A549 (cell line): Measurements from ENCODE around the gene NCF2. TPM values are rescaled to one million over a fixed set of nuclear protein-coding genes. Genes with fewer than 3 reads are reported as not detected.

Experiments used
- ATAC-seq, 2 experiments: fragments of 200-7000 bp in 1 of 2; fragments of >200 bp in 1 of 2; cut with Nextera tagmentation in 1 of 2; cut with Tn5 transposase in 1 of 2; 3 replicates each; pipeline versions ENCODE4 v1.8.0 to v1.9.1; 2018 to 2020; ENCODE audit warnings: mild to moderate bottlenecking in 1 of 2, moderate library complexity in 1 of 2
- CTCF ChIA-PET: fragments of 300-600 bp; sonication (Branson Sonifier 250); formaldehyde crosslinking; extraction: SDS; loops from one replicate; lab custom pipeline; 2021; ENCODE audit warnings: antibody characterized with exemption, inconsistent platforms; lab: Yijun Ruan, JAX
- POLR2A ChIA-PET: fragments of 350-600 bp; formaldehyde crosslinking; extraction: SDS; loops from one replicate; lab custom pipeline; 2021; ENCODE audit warnings: antibody characterized with exemption, inconsistent platforms; lab: Yijun Ruan, JAX
- DNase-seq, 2 experiments: peaks; one replicate each; pipeline versions ENCODE4 v3.0.0 to v3.0.0-alpha.2; 2011 to 2016; ENCODE audit warnings: low read depth in 1 of 2, low spot score in 1 of 2
- FAIRE-seq: peaks from 2 replicates; lab custom pipeline; 2011; peaks lifted over from hg19 to GRCh38; lab: Jason Lieb, UNC
- H3K27ac ChIP-seq, 2 experiments: fragments of >200 bp; sonication (Bioruptor Twin); formaldehyde crosslinking; 3 replicates each; pipeline ENCODE4 v1.5.1; 2016 to 2017
- H3K4me1 ChIP-seq: fragments of >200 bp; sonication (Bioruptor Twin); formaldehyde crosslinking; 3 replicates; pipeline ENCODE4 v1.6.1; 2016
- H3K4me2 ChIP-seq: fragments of >200 bp; sonication (Bioruptor Twin); formaldehyde crosslinking; 3 replicates; pipeline ENCODE4 v1.6.1; 2016
- H3K4me3 ChIP-seq: fragments of >200 bp; sonication (Bioruptor Twin); formaldehyde crosslinking; 3 replicates; pipeline ENCODE4 v1.5.1; 2016
- H3K9me3 ChIP-seq: fragments of >200 bp; sonication (Bioruptor Twin); formaldehyde crosslinking; 3 replicates; pipeline ENCODE4 v1.6.1; 2016
- BCL3 ChIP-seq: fragments of >200 bp; sonication (Bioruptor Twin); formaldehyde crosslinking; IDR thresholded peaks from 3 replicates; pipeline ENCODE4 v1.6.1; 2016
- CBX8 ChIP-seq: fragments of 200-600 bp; sonication (generic); IDR thresholded peaks from 2 replicates; pipeline ENCODE4 v1.6.1; 2016
- CHD4 ChIP-seq: fragments of 200-600 bp; sonication (generic); IDR thresholded peaks from 2 replicates; pipeline ENCODE4 v1.6.1; 2016; ENCODE audit warnings: antibody characterized with exemption, mild to moderate bottlenecking, borderline replicate concordance
- CTCF ChIP-seq: fragments of >200 bp; sonication (Bioruptor Twin); formaldehyde crosslinking; IDR thresholded peaks from 3 replicates; pipeline ENCODE4 v1.5.1; 2016
- HOXA7 ChIP-seq: fragments of 250-450 bp; sonication (Bioruptor Pico); IDR thresholded peaks from 2 replicates; pipeline ENCODE4 v1.5.0; 2020; ENCODE audit warnings: mild to moderate bottlenecking, moderate library complexity
- HOXB5 ChIP-seq: fragments of 250-450 bp; sonication (Bioruptor Pico); IDR thresholded peaks from 2 replicates; pipeline ENCODE4 v1.5.0; 2020; ENCODE audit warnings: mild to moderate bottlenecking, moderate library complexity
- JUN ChIP-seq, 2 experiments: fragments of >200 bp; sonication (Bioruptor Twin); formaldehyde crosslinking; IDR thresholded peaks; 2 replicates in 1 of 2; 3 replicates in 1 of 2; pipeline ENCODE4 v1.6.1; 2016 to 2017
- JUNB ChIP-seq: fragments of >200 bp; sonication (Bioruptor Twin); formaldehyde crosslinking; IDR thresholded peaks from 2 replicates; pipeline ENCODE4 v1.6.1; 2016
- KDM5A ChIP-seq: fragments of 200-600 bp; sonication (generic); IDR thresholded peaks from 2 replicates; pipeline ENCODE4 v1.6.1; 2016; ENCODE audit warnings: antibody characterized with exemption, mild to moderate bottlenecking
- MAZ ChIP-seq: fragments of 150-350 bp; IDR thresholded peaks from 2 replicates; pipeline ENCODE4 v1.6.1; 2014; ENCODE audit warnings: antibody characterized with exemption, low read depth, low read length, borderline replicate concordance
- NFE2L2 ChIP-seq: fragments of 150-350 bp; conservative IDR thresholded peaks from 2 replicates; pipeline ENCODE4 v1.6.1; 2014; ENCODE audit warnings: low read length
- NR3C1 ChIP-seq: fragments of >200 bp; sonication (Bioruptor Twin); formaldehyde crosslinking; IDR thresholded peaks from 3 replicates; pipeline ENCODE4 v1.6.1; 2017
- PBX3 ChIP-seq: IDR thresholded peaks from 2 replicates; pipeline ENCODE4 v1.6.1; 2012
- POLR2AphosphoS2 ChIP-seq: conservative IDR thresholded peaks from 2 replicates; pipeline ENCODE4 v1.6.1; 2012; ENCODE audit warnings: low read length, improper control_type of control experiment, inconsistent platforms
- RCOR1 ChIP-seq: fragments of 150-350 bp; IDR thresholded peaks from 2 replicates; pipeline ENCODE4 v1.6.1; 2014; ENCODE audit warnings: antibody characterized with exemption, low read length, low read depth
- REST ChIP-seq: fragments of 200-600 bp; sonication (generic); IDR thresholded peaks from 2 replicates; pipeline ENCODE4 v1.6.1; 2016; ENCODE audit warnings: antibody characterized with exemption, mild to moderate bottlenecking, moderate library complexity
- SMC3 ChIP-seq: fragments of >200 bp; sonication (Bioruptor Twin); formaldehyde crosslinking; IDR thresholded peaks from 3 replicates; pipeline ENCODE4 v1.6.1; 2018; ENCODE audit warnings: inconsistent platforms
- SREBF2 ChIP-seq: fragments of 450-650 bp; IDR thresholded peaks from 2 replicates; pipeline ENCODE4 v1.6.1; 2014; ENCODE audit warnings: mild to moderate bottlenecking, moderate library complexity
- TP53 ChIP-seq: fragments of 250-450 bp; sonication (Bioruptor Pico); IDR thresholded peaks from 2 replicates; pipeline ENCODE4 v1.5.0; 2021; ENCODE audit warnings: mild to moderate bottlenecking, moderate library complexity
- USF2 ChIP-seq: fragments of 450-650 bp; IDR thresholded peaks from 2 replicates; pipeline ENCODE4 v1.6.1; 2014; ENCODE audit warnings: antibody characterized with exemption
- ZFP36 ChIP-seq: fragments of 450-650 bp; IDR thresholded peaks from 2 replicates; pipeline ENCODE4 v1.6.1; 2014; ENCODE audit warnings: borderline replicate concordance; ENCODE audit not compliant: partially characterized antibody
- WGBS: methylation state at CpG from one replicate; pipeline ENCODE4 v1.1.6; 2017; ENCODE audit errors: missing lambda C conversion rate; 5-methylcytosine and 5-hydroxymethylcytosine counted together
- polyA plus RNA-seq, 4 experiments: library from polyadenylated mRNA; depleted of rRNA in 3 of 4; stranded (reverse); fragments of >200 nt; fragmentation: RNase III in 1 of 4; extraction: RNeasy Plus Mini Kit Qiagen cat#74134 plus additional on column Dnase treatment in 1 of 4; gene quantifications; 2 replicates in 3 of 4; 3 replicates in 1 of 4; pipeline ENCODE4 v1.2.3, GENCODE V29; 2011 to 2017

The NCF2 gene
- polyA plus RNA-seq, 2 of the 4 experiments (the other 2 are of a cell fraction), result 4.5 to 4.6 TPM

- no peak for ATAC-seq
- TF ChIP-seq TP53 (CRISPR knock-in tag), result no peak
- no peak for TF ChIP-seq SMC3
- TF ChIP-seq POLR2AphosphoS2, result no peak
- no peak for TF ChIP-seq JUNB
- TF ChIP-seq RCOR1, result no peak
- no peak for TF ChIP-seq BCL3
- no peak for TF ChIP-seq SREBF2
- no peak for TF ChIP-seq JUN (IDR thresholded peaks at IDR 0.05)
- no peak for TF ChIP-seq PBX3
- no peak for TF ChIP-seq MAZ
- no peak for TF ChIP-seq ZFP36
- no peak for TF ChIP-seq USF2
- no peak for TF ChIP-seq CBX8
- TF ChIP-seq, all 56 proteins: peak for 0
- no peaks in the 10 kb centered on the region for H3K4me1 ChIP-seq
- no peak overlapping the region for H3K27ac ChIP-seq
- no peak for DNase-seq
- WGBS, result 74% methylated on average over 7 of the region's 7 CpGs
- no peak overlapping the region for H3K4me2 ChIP-seq
- H3K9me3 ChIP-seq, result no peaks in the 10 kb centered on the region
- no peak overlapping the region for H3K4me3 ChIP-seq
- CTCF ChIA-PET, result interaction anchor here (0.8 to 1.7 kb wide), 5 partner anchors 9 to 296 kb away, joined by 3 to 5 read pairs (median 3); no protein-coding TSS in a partner anchor
- POLR2A ChIA-PET, result interaction anchor here (1.4 kb wide), 1 partner anchor 15 kb away, joined by 3 read pairs; no protein-coding TSS in a partner anchor
- no peak for FAIRE-seq
These were observed 12.3 kb downstream of the NCF2 start for GRCh38 chr1:183577897-183578465.

- DNase-seq (no peak), ATAC-seq (no peak), FAIRE-seq (no peak)
- ChIA-PET POLR2A (no interaction called here), CTCF (no interaction called here)
- H3K4me2 ChIP-seq, result no peak overlapping the region
- no peak for TF ChIP-seq PBX3
- TF ChIP-seq CTCF, result no peak
- no peak for TF ChIP-seq HOXA7 (CRISPR knock-in tag)
- TF ChIP-seq NFE2L2, result no peak
- TF ChIP-seq USF2, result no peak
- TF ChIP-seq HOXB5, result no peak
- no peak for TF ChIP-seq NR3C1
- no peak for TF ChIP-seq CBX8
- no peak for TF ChIP-seq POLR2AphosphoS2
- TF ChIP-seq REST, result no peak
- TF ChIP-seq CHD4, result no peak
- no peak for TF ChIP-seq KDM5A
- no peak overlapping the region for H3K4me3 ChIP-seq
- no peak overlapping the region for H3K27ac ChIP-seq
- no peaks in the 10 kb centered on the region for H3K4me1 ChIP-seq
- WGBS, result 70% methylated on average over 8 of the region's 8 CpGs
- no peaks in the 10 kb centered on the region for H3K9me3 ChIP-seq
These were observed 13.7 kb downstream of the NCF2 start for GRCh38 chr1:183576537-183576936.
